Esophagus squamous epithelium (tissue), 5 donors: ENCODE results near the gene KCNK3. TPM values are rescaled to one million over a fixed set of nuclear protein-coding genes. Genes with fewer than 3 reads are reported as not detected.

ENCODE experiments used
- DNase-seq: peaks from one replicate; lab custom pipeline; 2025; lab: John Stamatoyannopoulos, UW
- H3K27ac ChIP-seq, 4 donors: fragments of 200-600 bp; sonication (generic); one replicate each; pipeline ENCODE4 v1.5.1; 2016 to 2019; ENCODE audit warnings: mild to moderate bottlenecking in 1 of 4
- H3K27me3 ChIP-seq, 4 donors: fragments of 200-600 bp; sonication (generic); 1 replicate in 3 of 4; 2 replicates in 1 of 4; pipeline versions ENCODE4 v1.5.1 to v1.6.0; 2017 to 2021; ENCODE audit warnings: antibody characterized with exemption in 1 of 4
- H3K36me3 ChIP-seq, 3 donors: fragments of 200-600 bp; sonication (generic); one replicate each; pipeline ENCODE4 v1.5.1; 2016 to 2019
- H3K4me1 ChIP-seq, 3 donors: fragments of 200-600 bp; sonication (generic); one replicate each; pipeline ENCODE4 v1.5.1; 2017 to 2019
- H3K4me3 ChIP-seq, 4 donors: fragments of 200-600 bp; sonication (generic); 1 replicate in 3 of 4; 2 replicates in 1 of 4; pipeline ENCODE4 v1.5.1; 2016 to 2019; ENCODE audit warnings: mild to moderate bottlenecking in 2 of 4, moderate library complexity in 1 of 4
- H3K9me3 ChIP-seq, 3 donors: fragments of 200-600 bp; sonication (generic); one replicate each; pipeline ENCODE4 v1.5.1; 2016 to 2019
- POLR2A ChIP-seq, 4 donors: fragments of 450-650 bp; IDR thresholded peaks; one replicate each; pipeline ENCODE4 v1.6.1; 2017; ENCODE audit warnings: antibody characterized with exemption in 4 of 4, mild to moderate bottlenecking in 4 of 4, moderate library complexity in 3 of 4
- WGBS, 2 donors: methylation state at CpG; one replicate each; pipeline ENCODE4 v1.1.5; 2018; 5-methylcytosine and 5-hydroxymethylcytosine counted together
- intact Hi-C: fragments of 100-400 bp; cut with DNase I; formaldehyde crosslinking; loops from one replicate; pipeline ENCODE4 v1.15.0; 2022
- total RNA-seq, 4 donors: library from RNA; depleted of rRNA; stranded (reverse); fragments of >200 nt; gene quantifications; one replicate each; pipeline ENCODE4 v1.1.0, GENCODE V29; 2016
- TF ChIP-seq, protein P1 (sequence below), 6 experiments: fragments of 450-650 bp in 4 of 6; fragments of 200-600 bp in 2 of 6; sonication (generic) in 2 of 6; IDR thresholded peaks; one replicate each; pipeline ENCODE4 v1.5.1; 2016 to 2019; ENCODE audit warnings: antibody characterized with exemption in 6 of 6, mild to moderate bottlenecking in 4 of 6, moderate library complexity in 4 of 6
- donor health status: DM: yes; HTN: yes; CAD: no.

The KCNK3 gene
- total RNA-seq, 4 donors from 2014 or later: 0.66 to 1.6 (median 0.84) TPM

DNA sequence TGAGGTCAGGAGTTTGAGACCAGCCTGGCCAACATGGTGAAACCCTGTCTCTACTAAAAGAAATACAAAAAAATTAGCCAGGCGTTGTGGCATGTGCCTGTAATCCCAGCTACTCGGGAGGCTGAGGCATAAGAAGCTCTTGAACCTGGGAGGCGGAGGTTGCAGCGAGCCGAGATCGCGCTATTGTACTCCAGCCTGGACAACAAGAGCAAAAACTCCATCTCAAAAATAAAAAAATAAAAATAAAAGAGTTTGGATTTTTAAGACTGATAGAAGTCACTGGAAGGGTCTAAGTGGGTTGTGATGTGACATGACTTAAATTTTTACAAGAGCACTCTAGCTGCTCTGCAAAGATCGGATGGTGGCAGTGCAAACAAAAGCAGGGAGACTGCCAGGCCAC is 15.9 kb downstream of the KCNK3 start:
- Histone ChIP-seq H3K9me3 (no peaks in the 10 kb centered on the region), H3K27ac (no peak overlapping the region), H3K36me3 (no peaks in the 10 kb centered on the region), H3K4me3 (no peak overlapping the region), H3K4me1 (peaks cover 0 to 63% (median 5%) of the 10 kb centered on the region in 3 donors), H3K27me3 (no peaks in the 10 kb centered on the region)
- TF ChIP-seq, protein P1, sequence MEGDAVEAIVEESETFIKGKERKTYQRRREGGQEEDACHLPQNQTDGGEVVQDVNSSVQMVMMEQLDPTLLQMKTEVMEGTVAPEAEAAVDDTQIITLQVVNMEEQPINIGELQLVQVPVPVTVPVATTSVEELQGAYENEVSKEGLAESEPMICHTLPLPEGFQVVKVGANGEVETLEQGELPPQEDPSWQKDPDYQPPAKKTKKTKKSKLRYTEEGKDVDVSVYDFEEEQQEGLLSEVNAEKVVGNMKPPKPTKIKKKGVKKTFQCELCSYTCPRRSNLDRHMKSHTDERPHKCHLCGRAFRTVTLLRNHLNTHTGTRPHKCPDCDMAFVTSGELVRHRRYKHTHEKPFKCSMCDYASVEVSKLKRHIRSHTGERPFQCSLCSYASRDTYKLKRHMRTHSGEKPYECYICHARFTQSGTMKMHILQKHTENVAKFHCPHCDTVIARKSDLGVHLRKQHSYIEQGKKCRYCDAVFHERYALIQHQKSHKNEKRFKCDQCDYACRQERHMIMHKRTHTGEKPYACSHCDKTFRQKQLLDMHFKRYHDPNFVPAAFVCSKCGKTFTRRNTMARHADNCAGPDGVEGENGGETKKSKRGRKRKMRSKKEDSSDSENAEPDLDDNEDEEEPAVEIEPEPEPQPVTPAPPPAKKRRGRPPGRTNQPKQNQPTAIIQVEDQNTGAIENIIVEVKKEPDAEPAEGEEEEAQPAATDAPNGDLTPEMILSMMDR (IDR thresholded peaks at IDR 0.05): no peak
- TF ChIP-seq POLR2A (IDR thresholded peaks at IDR 0.05): no peak
- 85 to 87% methylated on average over 8 of the region's 8 CpGs for WGBS, 2 donors
- DNase-seq: no peak
- intact Hi-C loops: no loop called here

DNA sequence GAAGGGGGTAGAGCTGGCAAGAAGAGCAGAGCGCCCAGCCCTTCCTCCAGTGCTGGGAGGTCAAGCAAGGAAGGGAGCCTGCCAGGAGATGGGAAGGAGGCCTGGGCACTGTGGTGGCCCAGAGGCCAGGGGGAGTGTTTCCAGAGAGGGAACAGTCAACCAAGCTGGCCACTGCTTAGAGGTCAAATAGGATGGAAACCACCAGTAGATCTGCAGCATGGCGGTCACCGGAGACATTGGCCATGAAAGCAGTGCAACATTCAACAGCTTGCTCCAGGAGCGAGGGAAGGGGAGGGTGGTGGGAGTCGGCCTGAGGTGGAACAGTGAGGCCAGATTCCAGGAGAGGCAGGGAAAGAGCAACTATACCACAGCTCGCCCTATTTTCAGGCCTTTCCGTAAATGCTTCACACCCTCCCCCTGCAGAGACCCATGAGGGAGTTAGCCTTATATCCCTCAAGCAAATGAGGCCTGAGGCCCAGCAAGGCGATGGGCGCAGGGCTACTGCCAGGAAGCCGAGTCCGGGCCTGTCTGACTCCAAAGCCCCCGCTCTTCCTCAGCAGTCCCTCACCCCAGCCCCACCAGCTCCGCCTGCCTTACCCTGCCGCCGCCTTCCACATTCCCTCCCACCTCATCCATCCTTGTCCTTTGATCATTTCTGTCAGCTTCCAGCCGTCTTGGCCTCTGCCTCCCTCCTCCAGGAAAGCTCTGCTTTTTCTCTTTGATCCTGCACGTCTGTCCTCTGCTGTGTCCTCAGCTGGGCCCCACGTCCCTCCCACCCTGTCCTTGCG is 17.0 kb downstream of the KCNK3 start:
- Histone ChIP-seq H3K4me1 (peaks cover 0 to 55% (median 5%) of the 10 kb centered on the region in 3 donors), H3K9me3 (no peaks in the 10 kb centered on the region), H3K27me3 (no peaks in the 10 kb centered on the region), H3K27ac (peak overlapping the region in 3 of 4 donors; percentile 32 to 55 (median 50)), H3K36me3 (no peaks in the 10 kb centered on the region), H3K4me3 (no peak overlapping the region)
- DNase-seq: no peak
- intact Hi-C loops: no loop called here
- WGBS, 2 donors: 70 to 75% methylated on average over 16 to 19 of the region's 19 CpGs
- TF ChIP-seq, protein P1 (IDR thresholded peaks at IDR 0.05): no peak
- TF ChIP-seq POLR2A (IDR thresholded peaks at IDR 0.05): no peak

DNA sequence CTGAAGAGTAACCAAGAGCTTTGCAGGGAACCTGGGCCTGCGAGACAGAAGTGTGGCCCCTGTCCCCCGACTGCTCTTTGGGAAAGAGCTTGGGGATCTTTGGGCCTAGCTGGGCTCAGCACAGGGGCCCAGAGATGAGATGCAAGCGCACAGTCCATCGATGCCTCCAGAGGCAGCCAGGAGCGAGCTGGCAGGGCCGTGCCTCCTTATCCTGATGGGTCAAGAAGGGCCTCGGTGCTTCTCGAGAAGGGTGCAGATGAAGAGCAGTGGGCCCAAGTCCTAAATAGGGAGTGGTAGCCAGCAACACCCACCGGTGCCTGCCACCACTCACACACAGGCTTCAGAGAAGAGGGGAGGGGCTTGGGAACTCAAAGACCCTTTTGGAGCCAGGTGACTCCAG is 17.6 kb downstream of the KCNK3 start:
- Histone ChIP-seq H3K4me1 (peaks cover 0 to 54% (median 5%) of the 10 kb centered on the region in 3 donors), H3K27ac (peak overlapping the region in 3 of 4 donors; percentile 32 to 55 (median 50))
- 88% methylated on average over 1 of the region's 9 CpGs; no CpG with 5 or more reads in 1 of the 2 donors for WGBS, 2 donors

DNA sequence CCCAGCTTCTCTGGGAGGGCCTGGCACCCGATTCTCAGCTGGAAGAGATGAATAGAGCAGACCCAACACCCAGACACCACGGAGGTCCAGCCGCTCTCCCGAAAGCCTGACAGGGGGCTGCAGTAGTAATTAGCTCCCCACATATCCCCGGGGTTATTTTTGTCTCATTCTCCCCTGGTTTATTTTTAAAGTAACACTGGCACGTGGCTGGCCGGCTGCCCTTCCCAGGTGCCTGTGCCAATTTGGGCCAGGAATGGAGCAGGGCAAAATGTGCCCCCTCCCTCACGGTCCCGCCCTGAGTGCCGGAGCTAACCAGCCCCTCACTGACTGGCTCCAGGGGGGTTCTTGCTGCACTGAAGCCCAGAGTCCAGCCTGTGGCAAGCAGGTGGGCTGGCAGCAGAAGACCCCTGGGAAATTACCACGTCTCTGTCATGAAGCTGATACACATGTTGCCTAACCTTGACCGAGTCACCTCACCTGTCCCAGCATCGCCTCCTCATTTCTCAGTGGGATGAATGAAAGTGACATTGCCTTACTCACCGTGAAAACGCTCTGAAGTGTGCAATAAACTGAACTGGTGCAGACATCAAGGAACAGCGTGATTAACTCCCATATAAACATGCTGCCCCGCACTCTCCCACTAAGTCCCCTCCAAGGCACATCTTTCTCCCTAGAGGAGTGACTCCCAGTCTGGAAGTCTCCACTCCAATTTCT is 18.4 kb downstream of the KCNK3 start:
- no peak overlapping the region for H3K4me3 ChIP-seq
- no peaks in the 10 kb centered on the region for H3K36me3 ChIP-seq
- H3K27me3 ChIP-seq: no peaks in the 10 kb centered on the region
- H3K27ac ChIP-seq: peak overlapping the region in 3 of 4 donors; percentile 32 to 55 (median 50)
- intact Hi-C loops: no loop called here
- WGBS, 2 donors: 46 to 55% methylated on average over 7 to 11 of the region's 17 CpGs
- TF ChIP-seq, protein P1 (IDR thresholded peaks at IDR 0.05): no peak
- peaks cover 0 to 60% (median 5%) of the 10 kb centered on the region in 3 donors for H3K4me1 ChIP-seq
- H3K9me3 ChIP-seq: no peaks in the 10 kb centered on the region
- no peak for DNase-seq

More for the DNA sequence above, 17.6 kb downstream of the KCNK3 start:
- intact Hi-C loops: no loop called here
- TF ChIP-seq, protein P1 (IDR thresholded peaks at IDR 0.05): no peak
- no peaks in the 10 kb centered on the region for H3K9me3 ChIP-seq
- H3K4me3 ChIP-seq: no peak overlapping the region
- no peaks in the 10 kb centered on the region for H3K27me3 ChIP-seq
- no peak for DNase-seq
- no peaks in the 10 kb centered on the region for H3K36me3 ChIP-seq
